GM21381 (cell line): ENCODE measurements around the gene GTPBP3.

Source experiments
- ATAC-seq: cut with Tn5 transposase; IDR thresholded peaks from one replicate; pipeline ENCODE4 v1.9.1; 2021; ENCODE audit warnings: mild to moderate bottlenecking, moderate library complexity; ENCODE audit not compliant: unreplicated experiment

The GTPBP3 gene

DNA sequence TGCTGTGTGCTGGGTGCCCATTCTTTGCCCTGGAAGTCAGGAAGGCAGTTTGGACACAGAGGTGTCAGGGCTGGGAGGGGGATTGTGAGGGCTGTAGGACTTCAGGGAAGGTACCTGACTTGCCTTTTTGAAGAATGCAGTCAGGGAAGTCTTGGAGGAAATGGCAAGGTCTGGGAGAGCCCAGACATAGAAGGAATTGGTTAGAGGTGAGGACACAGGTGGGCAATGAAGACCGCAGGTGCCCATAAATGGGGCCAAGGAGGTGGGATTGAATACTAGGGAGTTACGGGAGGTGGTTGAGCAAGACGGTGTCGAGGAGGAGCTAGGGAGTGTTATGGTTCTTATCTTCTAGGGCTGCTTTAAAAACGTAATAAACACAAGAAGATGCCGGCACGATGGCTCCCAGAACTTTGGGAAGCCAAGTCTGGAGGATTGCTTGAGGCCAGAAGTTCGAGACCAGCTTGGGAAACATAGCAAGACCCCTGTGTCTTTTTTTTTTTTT is 29.4 kb upstream of the GTPBP3 start:
- ATAC-seq, result no peak

DNA sequence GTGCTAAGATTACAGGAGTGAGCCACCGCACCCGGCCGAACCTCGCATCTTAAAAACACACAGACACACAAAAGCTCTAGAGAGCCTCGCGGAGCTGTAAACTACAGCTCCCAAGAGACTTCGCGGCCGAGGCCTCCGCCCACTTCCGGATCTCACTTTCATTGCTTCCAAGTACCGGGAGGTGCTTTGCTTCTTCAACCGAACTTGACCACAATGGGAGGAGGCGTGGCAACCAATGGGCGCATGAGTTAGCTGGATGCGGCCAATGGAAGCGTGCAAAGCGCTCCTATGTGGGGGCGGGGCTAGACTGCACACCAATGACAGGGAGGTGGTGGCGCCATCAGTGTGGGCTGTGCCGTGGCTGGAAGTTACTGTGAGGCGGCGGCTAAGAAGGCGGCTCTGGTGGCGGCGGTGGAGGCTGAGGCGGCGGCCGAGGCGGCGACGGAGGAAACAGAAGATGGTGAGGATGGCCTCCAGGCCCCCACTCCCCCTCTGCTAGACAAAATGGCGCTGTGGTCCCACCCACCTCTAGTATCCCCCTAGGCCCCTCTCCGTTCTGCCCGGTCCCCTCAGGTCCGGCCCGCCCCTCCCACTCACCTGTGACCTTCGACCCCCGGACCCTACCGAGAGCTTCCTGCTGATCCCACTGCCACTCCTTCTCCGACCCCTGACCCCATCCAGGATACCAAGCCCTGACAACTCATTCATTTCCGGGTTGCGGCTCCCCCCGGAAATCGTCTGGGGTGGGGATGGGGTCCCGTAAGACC is 28.0 kb upstream of the GTPBP3 start, which contains the start of gene DDA1:
Gene DDA1 (plus strand): TSS at position 366 of the 767 bp plus-strand sequence. CDS start 92 bp downstream, at position 458.
- peak; percentile 44 for ATAC-seq

DNA sequence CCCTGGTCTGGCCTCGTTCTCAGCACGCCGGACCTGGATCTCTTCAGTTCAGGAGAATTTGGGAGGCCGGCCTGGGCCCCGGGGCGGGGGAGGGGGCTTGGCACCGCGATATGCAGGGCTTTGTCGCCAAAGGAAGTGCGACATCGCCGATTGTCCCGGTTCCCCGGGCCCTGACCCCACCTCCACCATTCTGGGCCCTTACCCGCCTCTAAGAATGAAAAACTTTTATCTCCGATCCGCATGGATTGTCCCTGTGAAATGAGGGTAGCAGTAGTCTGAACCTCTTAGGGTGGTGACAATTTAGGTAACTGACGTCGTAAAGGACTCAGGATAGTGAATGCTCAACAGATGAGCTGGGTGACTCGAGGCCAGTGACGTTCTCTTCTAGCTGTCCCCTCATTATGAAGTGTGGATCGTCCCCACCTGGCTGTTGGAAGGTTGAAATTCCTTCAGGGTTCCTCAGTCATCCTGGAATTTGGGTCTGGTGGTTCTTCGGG is 27.3 kb upstream of the GTPBP3 start:
- no peak for ATAC-seq

DNA sequence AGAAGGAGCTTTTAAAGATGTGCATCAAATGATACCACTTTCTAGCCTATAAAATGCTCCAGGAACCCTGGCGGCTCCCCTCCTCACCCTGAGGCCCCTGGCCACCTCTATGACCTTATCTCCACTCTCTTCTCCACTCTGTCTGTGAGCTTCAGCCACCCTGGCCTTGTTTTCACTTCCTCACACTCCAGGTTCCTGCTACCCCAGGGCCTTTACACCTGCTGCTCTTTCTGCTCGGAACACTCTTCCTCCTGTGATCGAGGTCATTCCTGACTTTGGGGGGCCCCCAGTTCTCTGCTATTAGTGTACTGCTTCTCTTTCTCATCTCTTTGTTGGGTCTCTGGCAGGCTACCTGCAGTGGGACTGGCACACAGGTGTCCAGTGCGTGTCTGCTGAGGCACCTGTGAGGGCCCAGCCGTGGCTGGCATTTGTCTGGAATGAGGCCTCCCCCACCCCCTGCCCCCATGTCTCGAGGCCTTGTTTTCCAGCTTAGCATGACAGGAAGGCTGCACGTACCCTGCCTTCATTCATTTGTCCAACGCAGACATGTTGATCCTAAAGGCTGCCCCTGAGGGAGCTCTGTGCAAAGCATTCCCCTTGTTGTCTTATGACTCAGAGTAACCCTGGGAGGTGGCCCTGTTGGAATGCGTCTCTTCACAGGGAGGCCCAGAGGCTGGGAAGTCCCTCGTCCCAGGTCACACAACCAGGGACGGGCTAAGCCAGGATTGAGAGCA is 25.7 kb upstream of the GTPBP3 start:
- ATAC-seq, result no peak

DNA sequence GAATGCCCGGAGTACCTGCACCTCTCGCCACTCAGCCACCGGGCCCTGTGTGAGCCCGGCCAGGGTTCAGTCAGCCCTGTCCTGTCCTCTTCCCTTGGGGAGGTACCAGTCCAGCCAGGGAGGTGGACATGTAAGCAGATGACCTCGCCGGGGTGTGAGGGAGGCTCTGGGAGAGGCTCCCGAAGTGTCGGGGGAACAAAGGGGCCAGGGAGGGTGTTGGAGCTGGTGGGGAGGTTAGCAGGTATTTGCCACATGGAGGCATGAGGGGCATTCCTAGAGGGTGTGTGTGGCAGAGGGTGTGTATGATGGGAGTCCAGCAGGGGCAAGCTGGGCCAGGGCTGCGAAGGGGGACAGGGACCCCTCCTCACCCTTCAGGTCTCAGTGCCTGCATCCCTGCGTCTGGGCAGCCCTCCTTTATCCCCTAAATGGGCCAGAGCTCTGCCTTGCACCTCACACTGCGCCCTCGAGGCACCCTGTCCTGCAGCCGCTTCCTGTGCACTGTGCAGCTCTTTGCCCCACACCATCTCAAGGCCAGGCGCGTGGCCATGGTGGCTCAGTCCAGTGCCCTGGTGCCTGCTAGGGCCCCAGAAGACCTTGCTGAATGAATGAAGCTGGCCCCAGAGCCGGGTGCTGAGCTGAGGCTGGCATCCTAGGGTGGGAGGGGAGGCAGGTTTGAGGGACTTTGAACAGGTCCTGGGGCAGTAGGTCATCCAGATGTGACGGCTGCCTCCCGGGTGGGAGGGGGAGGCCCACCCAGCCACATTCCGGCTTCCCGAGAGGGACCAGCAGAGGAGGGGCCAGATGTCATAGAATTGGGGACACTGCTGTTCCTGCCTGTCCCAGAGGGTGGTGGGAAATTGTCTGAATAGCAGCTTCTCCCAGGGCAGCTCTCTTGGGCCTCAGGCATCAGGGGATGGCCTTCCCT is 24.9 kb upstream of the GTPBP3 start:
- ATAC-seq, result no peak

DNA sequence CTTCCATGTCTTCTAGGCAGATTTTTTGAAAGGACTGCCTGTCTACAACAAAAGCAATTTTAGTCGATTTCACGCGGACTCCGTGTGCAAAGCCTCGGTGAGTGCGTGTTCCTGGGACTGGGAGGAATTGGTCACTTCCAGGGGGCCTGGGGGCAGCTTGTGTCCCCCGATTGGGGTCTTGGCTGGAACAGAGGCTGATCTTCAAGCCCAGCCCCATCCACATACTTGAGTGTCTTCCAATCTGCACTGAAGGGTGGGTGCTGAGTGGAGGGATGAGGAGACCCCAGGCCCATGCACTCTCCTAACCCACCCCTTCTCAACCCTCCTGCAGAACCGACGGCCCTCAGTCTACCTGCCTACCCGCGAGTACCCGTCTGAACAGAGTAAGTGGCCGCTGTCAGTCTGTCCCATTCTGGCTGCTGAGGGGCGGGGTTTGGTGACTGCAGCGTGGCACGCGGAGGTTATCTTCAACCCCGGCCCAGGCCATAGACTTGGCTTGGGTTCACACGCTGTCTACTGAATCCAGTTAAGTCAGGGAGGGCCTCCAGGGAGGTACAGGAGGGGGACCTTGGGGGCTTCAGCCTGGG is 23.3 kb upstream of the GTPBP3 start:
- ATAC-seq, result no peak

DNA sequence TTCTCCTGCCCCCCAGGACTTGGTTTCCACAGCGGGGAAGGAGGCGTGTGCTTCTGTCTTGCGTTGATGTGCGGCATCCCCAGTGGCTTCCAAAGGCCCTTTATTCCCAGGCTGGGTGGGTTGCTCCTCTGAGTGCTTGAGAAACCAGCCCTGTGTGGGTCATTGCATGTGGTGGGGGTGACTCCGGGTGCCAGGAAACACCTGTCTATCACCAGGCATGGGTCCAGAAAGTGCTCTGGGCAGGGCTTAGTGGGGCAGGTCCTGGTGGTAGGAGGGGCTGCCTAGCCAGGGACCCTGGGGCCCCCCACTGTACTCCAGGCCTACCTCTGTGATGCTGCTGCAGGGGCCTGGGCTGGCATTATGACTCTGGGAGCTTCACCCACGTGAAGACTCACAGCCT is 18.4 kb upstream of the GTPBP3 start:
- ATAC-seq, result no peak

DNA sequence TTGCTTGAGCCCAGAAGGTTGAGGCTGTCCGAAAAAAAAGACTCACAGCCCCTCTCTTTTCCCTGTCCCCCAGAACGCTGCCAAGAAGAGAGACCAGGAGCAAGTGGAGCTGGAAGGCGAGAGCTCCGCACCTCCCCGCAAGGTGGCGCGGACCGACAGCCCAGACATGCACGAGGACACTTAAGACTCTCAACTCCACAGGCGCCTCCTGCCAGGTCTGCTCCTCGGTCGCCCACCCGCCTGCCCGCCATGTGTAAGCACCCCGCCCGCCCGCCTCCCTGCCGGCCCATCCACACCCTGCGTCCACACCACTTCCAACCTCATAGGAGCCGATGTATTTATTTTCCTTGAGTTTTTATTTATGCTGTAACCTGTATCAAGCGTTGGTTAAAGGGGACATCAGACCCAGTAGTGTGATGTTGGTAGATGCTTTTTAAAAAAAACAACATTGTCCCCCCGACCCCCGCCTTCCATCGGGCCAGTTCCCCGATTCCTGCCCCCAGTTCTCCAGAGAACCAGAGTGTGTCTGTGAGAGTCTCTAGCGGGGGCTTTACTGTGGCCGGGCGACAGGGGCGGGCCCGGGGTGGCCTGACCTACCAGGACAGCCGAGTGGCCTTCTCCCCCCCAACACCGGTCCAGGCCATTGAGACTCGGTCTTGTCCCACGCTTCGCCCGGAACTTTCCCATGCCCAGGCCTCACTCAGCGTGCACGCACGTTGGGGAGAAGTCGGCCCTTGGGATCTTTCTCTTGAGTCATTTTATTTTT is 17.7 kb upstream of the GTPBP3 start:
- ATAC-seq, result no peak

DNA sequence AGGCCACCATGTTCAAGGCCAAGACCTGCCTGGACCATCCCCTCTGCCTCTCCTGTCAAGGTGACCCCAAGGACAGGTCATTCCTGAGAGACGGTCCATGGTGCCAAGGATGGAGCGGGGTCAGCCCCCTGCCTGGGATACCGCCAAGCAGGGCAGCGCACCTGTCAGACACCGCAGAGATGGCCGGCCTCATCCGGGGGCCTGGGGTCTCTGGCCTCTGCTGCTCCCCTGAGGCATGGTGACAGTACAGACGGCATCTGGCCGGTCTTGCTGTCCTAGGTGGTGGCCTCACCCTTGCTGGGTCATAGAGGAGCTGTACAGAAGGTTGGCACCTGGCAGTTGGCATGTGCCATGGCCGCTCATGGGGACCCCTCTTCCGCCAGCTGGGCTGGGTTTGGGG is 16.9 kb upstream of the GTPBP3 start:
- no peak for ATAC-seq

DNA sequence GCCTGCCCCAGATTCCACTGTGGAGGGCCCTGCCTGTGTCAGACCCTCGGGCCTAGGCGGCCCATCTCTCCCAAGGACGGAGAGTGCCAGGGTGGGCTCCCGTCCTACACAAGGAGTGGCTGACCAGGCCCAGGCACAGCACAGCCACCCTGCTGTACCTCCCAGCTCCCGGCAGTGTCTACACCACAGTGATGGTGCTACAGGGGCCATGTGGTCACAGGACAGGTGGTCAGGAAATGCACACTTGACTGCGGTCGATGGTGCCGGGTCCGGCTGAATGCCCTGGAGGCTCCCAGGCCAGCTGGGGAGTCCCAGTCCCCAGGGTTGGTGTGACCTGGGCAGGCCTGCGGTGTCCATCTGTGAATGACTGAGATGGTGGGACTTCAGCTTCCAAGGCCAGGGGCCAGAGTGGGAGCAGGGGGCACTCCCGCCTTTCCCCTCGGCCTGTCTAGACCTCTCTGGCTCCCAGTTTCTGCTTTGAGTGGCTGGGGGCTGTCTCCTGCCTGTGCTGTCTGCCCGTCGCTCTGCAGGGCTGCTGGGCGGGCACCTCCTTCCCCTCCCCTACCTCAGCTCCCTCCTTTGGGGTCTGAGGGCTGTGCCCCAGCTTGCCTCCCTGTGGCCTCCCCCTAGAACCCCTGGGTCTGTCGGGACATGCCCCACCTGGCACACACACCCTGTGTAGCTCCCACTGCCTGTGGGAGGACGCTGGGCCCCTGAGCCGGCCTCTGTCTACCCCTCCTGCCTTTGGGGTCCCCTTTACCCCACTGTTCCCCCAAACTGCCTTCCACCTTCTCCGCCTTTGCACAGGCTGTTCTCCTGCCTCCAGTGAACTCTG is 15.5 kb upstream of the GTPBP3 start:
- no peak for ATAC-seq

DNA sequence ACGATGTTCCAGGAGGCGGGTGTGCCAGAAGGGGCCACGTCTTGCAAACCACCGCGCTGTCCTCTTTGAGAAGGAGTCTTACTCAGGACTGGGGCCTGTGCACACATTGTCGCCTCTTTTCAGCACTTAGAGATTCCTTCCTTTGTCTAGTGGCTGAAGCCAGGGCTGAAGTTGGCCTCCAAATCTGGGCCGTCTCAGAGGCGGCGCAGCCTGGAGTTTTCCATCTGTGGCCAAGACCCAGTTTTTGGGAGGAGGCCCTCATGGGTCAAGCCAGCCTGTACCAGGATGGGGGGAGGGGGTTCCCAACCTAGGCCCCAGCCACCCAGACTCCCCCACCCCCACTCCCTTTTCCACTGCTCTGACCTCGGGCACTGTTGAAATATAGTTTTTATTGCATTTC is 14.5 kb upstream of the GTPBP3 start:
- no peak for ATAC-seq

DNA sequence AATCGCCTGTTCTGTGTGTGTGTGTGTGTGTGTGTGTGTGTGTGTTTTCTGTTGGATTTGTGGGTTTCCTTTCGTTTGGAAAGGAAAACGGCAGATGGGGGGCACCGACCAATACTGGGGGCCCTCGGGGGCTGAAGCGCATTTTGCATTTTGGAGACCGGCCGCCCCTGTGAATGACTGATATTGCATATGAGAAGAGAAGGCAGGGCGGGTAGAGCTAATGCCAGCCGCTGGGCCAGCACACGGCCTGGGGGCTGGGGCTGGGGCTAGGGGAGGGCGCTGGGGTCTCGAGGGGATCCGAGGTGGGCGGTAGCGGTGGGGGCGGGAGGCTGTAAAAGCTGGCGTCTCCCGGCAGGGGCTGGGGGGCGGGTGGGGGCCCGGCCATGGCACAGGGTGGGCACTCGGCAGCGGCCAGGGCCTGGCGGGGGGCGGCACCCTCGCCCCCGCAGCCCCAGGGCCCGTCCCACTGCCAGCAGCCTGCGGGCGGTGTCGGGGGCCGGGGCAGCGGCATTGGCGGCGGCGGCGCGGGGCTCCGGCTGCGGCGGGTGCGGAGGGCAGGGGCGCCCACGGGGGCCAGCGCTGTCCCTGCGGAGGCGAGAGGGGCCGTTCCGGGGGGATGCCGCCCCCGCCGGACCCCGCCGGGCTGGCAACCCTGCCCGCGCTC is 13.9 kb upstream of the GTPBP3 start:
- ATAC-seq, result no peak

DNA sequence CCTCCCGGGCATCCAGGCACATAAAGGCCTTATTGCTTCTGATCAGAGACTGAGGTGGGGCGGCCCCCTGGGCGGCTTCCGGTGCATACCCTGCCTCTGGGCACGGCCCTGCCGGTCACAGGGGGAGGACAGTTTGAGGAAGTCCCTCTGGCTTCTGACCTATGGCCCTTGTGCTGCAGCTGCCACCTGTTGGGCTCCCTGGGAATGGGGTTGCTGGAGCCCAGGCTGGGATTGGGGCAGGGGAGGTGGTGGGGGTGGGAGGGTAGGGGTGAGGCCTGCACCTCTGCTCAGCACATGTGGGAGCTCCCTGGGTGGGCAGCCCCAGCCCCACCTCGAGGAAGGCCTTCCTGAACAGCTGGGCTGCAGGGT is 13.4 kb upstream of the GTPBP3 start:
- ATAC-seq, result no peak

DNA sequence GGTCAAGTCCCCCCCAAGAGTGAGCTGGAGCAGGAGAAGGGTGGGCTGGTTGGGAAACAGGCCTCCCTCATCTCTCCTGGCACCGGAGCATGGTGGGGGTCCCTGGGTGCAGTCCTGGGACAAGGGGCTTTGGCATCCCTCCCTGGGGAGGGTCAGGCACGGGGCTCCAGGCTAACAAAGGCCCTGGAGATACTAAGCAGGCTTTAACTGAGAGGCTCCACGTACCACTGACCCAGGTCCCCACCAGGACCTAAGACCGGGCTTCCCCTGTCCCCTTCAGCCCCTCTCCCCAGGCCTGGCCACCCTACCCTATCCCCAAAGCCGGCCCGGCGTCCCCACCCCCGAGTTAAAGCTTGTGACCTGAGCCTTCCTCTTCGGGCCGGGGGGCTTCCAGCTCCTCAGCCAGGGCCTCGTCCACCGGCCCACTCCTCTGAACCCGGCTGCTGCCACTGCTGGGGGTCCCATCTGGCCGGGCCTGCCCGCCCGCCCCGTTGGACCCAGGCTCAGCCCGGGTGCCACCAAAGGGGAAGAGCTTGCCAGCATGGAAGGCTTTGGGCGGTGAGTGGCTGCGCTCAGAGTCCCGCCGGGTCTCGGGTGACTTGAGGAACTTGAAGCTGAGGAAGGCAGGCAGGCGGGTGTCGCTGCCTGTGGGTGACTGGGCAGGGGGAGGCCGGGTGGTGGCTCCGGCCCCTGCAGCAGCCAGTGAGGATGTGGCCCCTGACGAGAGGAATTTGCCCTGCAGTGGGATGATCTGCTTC is 12.8 kb upstream of the GTPBP3 start:
- ATAC-seq, result no peak

DNA sequence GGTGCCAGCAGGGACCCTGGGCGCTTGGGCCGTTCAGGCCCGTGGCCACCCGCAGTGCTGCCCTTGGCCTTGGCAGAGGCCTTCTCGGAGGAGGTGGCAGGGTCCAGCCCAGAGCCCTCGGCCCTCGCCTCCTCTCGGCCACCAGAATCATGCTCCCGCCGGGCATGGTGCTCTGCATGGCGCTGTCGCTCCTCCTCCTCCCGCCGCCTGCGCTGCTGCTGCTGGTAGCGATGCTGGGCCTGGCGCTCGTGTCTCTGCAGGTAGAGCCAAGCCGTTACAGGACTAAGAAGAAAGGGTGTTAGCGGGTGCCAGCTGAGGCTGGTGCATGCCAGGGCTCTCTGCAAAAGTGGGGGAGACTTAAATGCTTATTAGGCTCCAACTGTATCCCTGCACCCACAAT is 12.2 kb upstream of the GTPBP3 start:
- ATAC-seq, result no peak

DNA sequence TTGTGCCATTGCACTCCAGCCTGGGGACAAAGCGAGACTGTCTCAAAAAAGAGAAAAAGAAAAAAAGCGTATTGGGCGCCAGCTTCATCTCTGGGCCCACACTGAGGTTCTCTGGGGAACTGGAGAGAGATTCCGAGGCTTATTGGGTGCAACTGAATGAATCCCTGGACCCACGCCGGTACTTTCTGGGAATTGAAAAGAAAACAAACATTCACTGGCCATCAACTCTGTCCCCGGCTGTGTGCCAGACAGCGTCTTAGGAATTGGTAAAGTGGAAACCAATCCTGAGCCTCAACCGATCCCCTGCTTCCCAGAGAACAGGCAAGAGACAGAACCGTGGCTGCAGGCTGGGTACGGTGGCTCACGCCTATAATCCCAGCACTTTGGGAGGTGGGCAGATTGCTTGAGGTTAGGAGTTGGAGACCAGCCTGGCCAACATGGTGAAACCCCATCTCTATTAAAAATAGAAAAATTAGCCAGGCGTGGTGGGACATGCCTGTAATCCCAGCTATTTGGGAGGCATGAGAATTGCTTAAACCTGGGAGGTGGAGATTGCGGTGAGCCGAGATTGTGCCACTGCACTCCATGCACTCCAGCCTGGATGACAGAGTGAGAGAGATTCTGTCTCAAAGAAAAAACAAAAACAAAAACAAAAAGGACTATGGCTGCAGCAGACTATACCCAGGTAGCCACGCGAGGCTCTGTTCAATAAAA is 11.3 kb upstream of the GTPBP3 start:
- no peak for ATAC-seq

DNA sequence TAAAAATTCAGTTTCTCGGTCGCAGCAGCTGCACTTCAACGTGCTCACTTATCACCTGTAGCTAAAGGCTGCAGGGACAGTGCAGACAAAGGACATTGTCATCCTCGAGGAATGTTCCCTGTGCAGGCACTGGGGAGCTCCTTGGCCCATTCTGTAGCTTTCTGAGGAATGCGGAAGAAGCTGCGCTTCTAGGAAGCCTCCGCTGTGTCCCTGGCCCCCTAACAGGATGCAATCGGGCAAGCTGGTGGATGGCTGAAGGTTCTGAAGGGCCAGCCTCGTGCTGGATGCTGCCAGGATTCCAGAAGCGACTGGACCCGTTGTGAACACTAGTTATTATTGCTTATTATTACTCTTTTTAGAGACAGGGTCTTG is 10.8 kb upstream of the GTPBP3 start:
- no peak for ATAC-seq
